Retinal pigment epithelial cell (primary cell): ENCODE results near the gene WDR59.
"Not testable (repeated sequence)": the region's sequence is repeated elsewhere in the genome, so short reads cannot be mapped to it uniquely, and the experiment has no call there.

Experiments
- DNase-seq: peaks from one replicate; pipeline ENCODE4 v3.0.0-alpha.2; 2010; ENCODE audit warnings: low read depth
- H3K4me3 ChIP-seq: 2 replicates; pipeline ENCODE4 v1.5.1; 2011; ENCODE audit warnings: mild to moderate bottlenecking, low read length, control low read depth, moderate library complexity
- TF ChIP-seq, protein P1 (sequence below): conservative IDR thresholded peaks from 2 replicates; pipeline ENCODE4 v1.5.1; 2011; ENCODE audit warnings: low read depth, low read length, control low read depth, inconsistent platforms

Gene WDR59

DNA sequence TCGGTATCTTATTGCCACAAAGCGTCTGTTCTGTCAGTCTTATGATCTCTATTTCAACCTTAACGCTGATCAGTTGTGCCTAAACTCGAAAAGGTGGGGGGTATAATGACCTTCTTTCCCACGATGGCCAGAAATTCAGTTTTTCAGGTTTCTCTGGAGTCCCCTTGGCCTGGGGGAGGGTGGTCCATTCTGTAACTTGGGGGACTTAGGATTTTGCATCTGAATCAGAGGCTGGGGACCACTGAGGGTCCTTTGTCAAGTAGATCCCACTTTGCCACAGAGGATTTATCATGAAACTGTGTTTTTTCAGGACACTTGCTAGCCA lies 6.3 kb upstream of the WDR59 start:
- TF ChIP-seq, protein P1, sequence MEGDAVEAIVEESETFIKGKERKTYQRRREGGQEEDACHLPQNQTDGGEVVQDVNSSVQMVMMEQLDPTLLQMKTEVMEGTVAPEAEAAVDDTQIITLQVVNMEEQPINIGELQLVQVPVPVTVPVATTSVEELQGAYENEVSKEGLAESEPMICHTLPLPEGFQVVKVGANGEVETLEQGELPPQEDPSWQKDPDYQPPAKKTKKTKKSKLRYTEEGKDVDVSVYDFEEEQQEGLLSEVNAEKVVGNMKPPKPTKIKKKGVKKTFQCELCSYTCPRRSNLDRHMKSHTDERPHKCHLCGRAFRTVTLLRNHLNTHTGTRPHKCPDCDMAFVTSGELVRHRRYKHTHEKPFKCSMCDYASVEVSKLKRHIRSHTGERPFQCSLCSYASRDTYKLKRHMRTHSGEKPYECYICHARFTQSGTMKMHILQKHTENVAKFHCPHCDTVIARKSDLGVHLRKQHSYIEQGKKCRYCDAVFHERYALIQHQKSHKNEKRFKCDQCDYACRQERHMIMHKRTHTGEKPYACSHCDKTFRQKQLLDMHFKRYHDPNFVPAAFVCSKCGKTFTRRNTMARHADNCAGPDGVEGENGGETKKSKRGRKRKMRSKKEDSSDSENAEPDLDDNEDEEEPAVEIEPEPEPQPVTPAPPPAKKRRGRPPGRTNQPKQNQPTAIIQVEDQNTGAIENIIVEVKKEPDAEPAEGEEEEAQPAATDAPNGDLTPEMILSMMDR: no peak
- H3K4me3 ChIP-seq: no peak overlapping the region
- no peak for DNase-seq

GRCh38 chr16:74990832-74991231 lies 5.9 kb upstream of the WDR59 start:
- no peak overlapping the region for H3K4me3 ChIP-seq
- TF ChIP-seq, protein P1: no peak
- no peak for DNase-seq

DNA sequence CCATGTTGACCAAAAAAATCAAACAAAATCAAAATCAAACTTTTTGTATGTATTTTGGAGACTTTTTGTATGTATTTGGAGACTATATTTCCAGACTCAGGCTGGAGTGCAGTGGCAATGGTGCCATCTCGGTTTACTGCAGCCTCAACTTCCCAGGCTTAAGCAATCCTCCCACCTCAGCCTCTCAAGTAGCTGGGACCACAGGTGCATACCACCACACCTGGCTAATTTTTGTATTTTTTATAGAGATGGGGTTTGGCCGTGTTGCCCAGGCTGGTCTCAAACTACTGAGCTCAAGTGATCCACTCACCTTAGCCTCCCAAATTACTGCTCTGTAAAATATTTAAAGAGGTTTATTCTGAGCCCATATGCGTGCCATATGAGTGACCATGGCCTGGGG lies 4.9 kb upstream of the WDR59 start:
- DNase-seq, H3K4me3 ChIP-seq: not testable (repeated sequence)

- TF ChIP-seq, protein P1: no peak
- no peak overlapping the region for H3K4me3 ChIP-seq
- no peak for DNase-seq
These were observed 2.2 kb upstream of the WDR59 start for GRCh38 chr16:74987027-74987681.

- peak overlapping the region; percentile 97 for H3K4me3 ChIP-seq
- TF ChIP-seq, protein P1: no peak
- no peak for DNase-seq
These were observed 762 bp downstream of the WDR59 start for GRCh38 chr16:74984194-74984528.

DNA sequence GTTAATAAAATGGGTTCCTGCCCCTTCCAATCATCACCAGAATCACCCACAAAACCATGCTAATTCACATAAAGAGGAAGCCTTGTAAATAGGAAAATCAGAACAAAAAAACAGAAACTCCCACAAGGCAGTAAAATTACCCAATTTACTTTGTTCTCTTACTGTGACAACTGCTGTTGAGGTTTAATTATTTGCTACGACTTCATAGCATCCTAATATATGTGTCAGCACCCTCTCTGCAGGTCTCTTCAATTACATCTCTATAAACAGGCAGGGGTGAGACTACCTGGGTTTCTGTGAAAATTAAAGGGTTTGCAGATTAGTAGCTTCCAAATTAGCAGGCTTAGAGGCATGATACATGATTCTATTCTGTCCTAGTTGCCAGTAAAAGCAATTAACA lies 2.7 kb downstream of the WDR59 start:
- DNase-seq: no peak
- TF ChIP-seq, protein P1: no peak
- no peak overlapping the region for H3K4me3 ChIP-seq

GRCh38 chr16:74975591-74975990 lies 9.3 kb downstream of the WDR59 start:
- TF ChIP-seq, protein P1: no peak
- H3K4me3 ChIP-seq: no peak overlapping the region
- no peak for DNase-seq

- TF ChIP-seq, protein P1: no peak
- no peak overlapping the region for H3K4me3 ChIP-seq
- DNase-seq: no peak
These were observed 11.6 kb downstream of the WDR59 start for GRCh38 chr16:74973304-74973703.
